ENCODE measurements around the gene WSB1.
"Not testable (repeated sequence)": the region's sequence is repeated elsewhere in the genome, so short reads cannot be mapped to it uniquely, and the experiment has no call there.

Gene WSB1

GRCh38 chr17:27293898-27294688 is at the start of gene WSB1:
Gene WSB1, plus strand, starts transcription at chr17:27294114. Its CDS starts 282 bp downstream, at chr17:27294396.
- Mint-ChIP-seq H3K4me3 (peak within 1 kb of the TSS; percentile 99), H3K36me3 (no peaks in the 10 kb centered on the region), H3K27me3 (no peaks in the 10 kb centered on the region), H3K9me3 (no peaks in the 10 kb centered on the region), H3K4me1 (peaks cover 20% of the 10 kb centered on the region), H3K27ac (peak within 1 kb of the TSS; percentile 98)
- DNase-seq (ENCODE audit: low spot score in 2 of 2) (peak; percentile 96 to 97), ATAC-seq (ENCODE audit: low read depth) (peak; percentile 87)

GRCh38 chr17:27244491-27245223 is 49.3 kb upstream of the WSB1 start:
- H3K27me3 Mint-ChIP-seq = no peaks in the 10 kb centered on the region
- H3K27ac Mint-ChIP-seq = peak overlapping the region; percentile 33
- H3K4me3 Mint-ChIP-seq = peak overlapping the region; percentile 2
- no peak for ATAC-seq (ENCODE audit: low read depth)
- peaks cover 25% of the 10 kb centered on the region for H3K4me1 Mint-ChIP-seq
- H3K9me3 Mint-ChIP-seq = no peaks in the 10 kb centered on the region
- H3K36me3 Mint-ChIP-seq = no peaks in the 10 kb centered on the region
- no peak for DNase-seq (ENCODE audit: low spot score in 2 of 2)

GRCh38 chr17:27245230-27245696 is 48.7 kb upstream of the WSB1 start:
- H3K36me3 Mint-ChIP-seq = no peaks in the 10 kb centered on the region
- H3K27me3 Mint-ChIP-seq = no peaks in the 10 kb centered on the region
- peak overlapping the region; percentile 33 for H3K27ac Mint-ChIP-seq
- peak overlapping the region; percentile 14 for H3K4me3 Mint-ChIP-seq
- peak; percentile 99 for ATAC-seq (ENCODE audit: low read depth)
- peaks cover 22% of the 10 kb centered on the region for H3K4me1 Mint-ChIP-seq
- H3K9me3 Mint-ChIP-seq = no peaks in the 10 kb centered on the region
- DNase-seq (ENCODE audit: low spot score in 2 of 2) = peak; percentile 54 to 60

- no peak overlapping the region for H3K27ac Mint-ChIP-seq
- no peak overlapping the region for H3K4me3 Mint-ChIP-seq
- no peaks in the 10 kb centered on the region for H3K9me3 Mint-ChIP-seq
- H3K36me3 Mint-ChIP-seq = no peaks in the 10 kb centered on the region
- no peak for DNase-seq (ENCODE audit: low spot score in 2 of 2)
- H3K4me1 Mint-ChIP-seq = peaks cover 17% of the 10 kb centered on the region
- H3K27me3 Mint-ChIP-seq = no peaks in the 10 kb centered on the region
- no peak for ATAC-seq (ENCODE audit: low read depth)
These were observed 47.4 kb upstream of the WSB1 start for GRCh38 chr17:27246537-27246936.

- no peaks in the 10 kb centered on the region for H3K27me3 Mint-ChIP-seq
These were observed 46.6 kb upstream of the WSB1 start for GRCh38 chr17:27247071-27247957.

GRCh38 chr17:27247958-27248342 is 46.0 kb upstream of the WSB1 start:
- H3K27me3 Mint-ChIP-seq = no peaks in the 10 kb centered on the region
- no peaks in the 10 kb centered on the region for H3K9me3 Mint-ChIP-seq
- no peak overlapping the region for H3K4me3 Mint-ChIP-seq
- no peaks in the 10 kb centered on the region for H3K36me3 Mint-ChIP-seq
- no peak overlapping the region for H3K27ac Mint-ChIP-seq
- ATAC-seq (ENCODE audit: low read depth) = no peak
- DNase-seq (ENCODE audit: low spot score in 2 of 2) = no peak
- peaks cover 14% of the 10 kb centered on the region for H3K4me1 Mint-ChIP-seq

More at GRCh38 chr17:27247071-27247957, 46.6 kb upstream of the WSB1 start:
- Mint-ChIP-seq H3K27ac (no peak overlapping the region), H3K4me3 (no peak overlapping the region), H3K36me3 (no peaks in the 10 kb centered on the region), H3K9me3 (no peaks in the 10 kb centered on the region), H3K4me1 (peaks cover 15% of the 10 kb centered on the region)
- ATAC-seq (ENCODE audit: low read depth) = no peak
- DNase-seq (ENCODE audit: low spot score in 2 of 2) = no peak

- not testable (repeated sequence) for DNase-seq (ENCODE audit: low spot score in 2 of 2); H3K4me1 Mint-ChIP-seq; ATAC-seq (ENCODE audit: low read depth); H3K27me3 Mint-ChIP-seq; H3K27ac Mint-ChIP-seq; H3K36me3 Mint-ChIP-seq; H3K9me3 Mint-ChIP-seq; H3K4me3 Mint-ChIP-seq
These were observed 43.1 kb upstream of the WSB1 start for GRCh38 chr17:27250791-27251190.

GRCh38 chr17:27254802-27255201 is 39.1 kb upstream of the WSB1 start:
- not testable (repeated sequence) for H3K36me3 Mint-ChIP-seq; H3K9me3 Mint-ChIP-seq; ATAC-seq (ENCODE audit: low read depth); DNase-seq (ENCODE audit: low spot score in 2 of 2); H3K4me1 Mint-ChIP-seq; H3K4me3 Mint-ChIP-seq; H3K27me3 Mint-ChIP-seq; H3K27ac Mint-ChIP-seq

- Mint-ChIP-seq H3K27ac (no peak overlapping the region), H3K27me3 (no peaks in the 10 kb centered on the region)
- DNase-seq (ENCODE audit: low spot score in 2 of 2) = no peak
These were observed 37.5 kb upstream of the WSB1 start for GRCh38 chr17:27256225-27257030.

GRCh38 chr17:27257031-27257357 is 36.9 kb upstream of the WSB1 start:
- Mint-ChIP-seq H3K4me3 (no peak overlapping the region), H3K36me3 (no peaks in the 10 kb centered on the region), H3K27ac (no peak overlapping the region), H3K4me1 (no peaks in the 10 kb centered on the region), H3K27me3 (no peaks in the 10 kb centered on the region), H3K9me3 (no peaks in the 10 kb centered on the region)
- DNase-seq (ENCODE audit: low spot score in 2 of 2) (no peak), ATAC-seq (ENCODE audit: low read depth) (no peak)

More at GRCh38 chr17:27256225-27257030, 37.5 kb upstream of the WSB1 start:
- no peak overlapping the region for H3K4me3 Mint-ChIP-seq
- no peak for ATAC-seq (ENCODE audit: low read depth)
- no peaks in the 10 kb centered on the region for H3K4me1 Mint-ChIP-seq
- H3K9me3 Mint-ChIP-seq = no peaks in the 10 kb centered on the region
- no peaks in the 10 kb centered on the region for H3K36me3 Mint-ChIP-seq

- ATAC-seq (ENCODE audit: low read depth) = no peak
- Mint-ChIP-seq H3K27ac (no peak overlapping the region), H3K4me1 (peaks cover under 1% of the 10 kb centered on the region), H3K9me3 (no peaks in the 10 kb centered on the region), H3K27me3 (no peaks in the 10 kb centered on the region), H3K4me3 (no peak overlapping the region), H3K36me3 (no peaks in the 10 kb centered on the region)
- no peak for DNase-seq (ENCODE audit: low spot score in 2 of 2)
These were observed 34.6 kb upstream of the WSB1 start for GRCh38 chr17:27259356-27259755.

GRCh38 chr17:27263386-27263785 is 30.5 kb upstream of the WSB1 start:
- ATAC-seq (ENCODE audit: low read depth) = no peak
- H3K4me1 Mint-ChIP-seq = peaks cover 2% of the 10 kb centered on the region

GRCh38 chr17:27264068-27264812 is 29.7 kb upstream of the WSB1 start:
- Mint-ChIP-seq H3K9me3 (no peaks in the 10 kb centered on the region), H3K4me1 (peaks cover 8% of the 10 kb centered on the region), H3K36me3 (no peaks in the 10 kb centered on the region), H3K27ac (no peak overlapping the region), H3K4me3 (no peak overlapping the region), H3K27me3 (no peaks in the 10 kb centered on the region)
- no peak for DNase-seq (ENCODE audit: low spot score in 2 of 2)
- no peak for ATAC-seq (ENCODE audit: low read depth)

More at GRCh38 chr17:27263386-27263785, 30.5 kb upstream of the WSB1 start:
- no peaks in the 10 kb centered on the region for H3K36me3 Mint-ChIP-seq
- H3K27ac Mint-ChIP-seq = no peak overlapping the region
- DNase-seq (ENCODE audit: low spot score in 2 of 2) = no peak
- H3K27me3 Mint-ChIP-seq = no peaks in the 10 kb centered on the region
- no peaks in the 10 kb centered on the region for H3K9me3 Mint-ChIP-seq
- no peak overlapping the region for H3K4me3 Mint-ChIP-seq

Data from memory B cell (primary cell).